ENCODE data around the gene KIF26B.

KIF26B gene

DNA sequence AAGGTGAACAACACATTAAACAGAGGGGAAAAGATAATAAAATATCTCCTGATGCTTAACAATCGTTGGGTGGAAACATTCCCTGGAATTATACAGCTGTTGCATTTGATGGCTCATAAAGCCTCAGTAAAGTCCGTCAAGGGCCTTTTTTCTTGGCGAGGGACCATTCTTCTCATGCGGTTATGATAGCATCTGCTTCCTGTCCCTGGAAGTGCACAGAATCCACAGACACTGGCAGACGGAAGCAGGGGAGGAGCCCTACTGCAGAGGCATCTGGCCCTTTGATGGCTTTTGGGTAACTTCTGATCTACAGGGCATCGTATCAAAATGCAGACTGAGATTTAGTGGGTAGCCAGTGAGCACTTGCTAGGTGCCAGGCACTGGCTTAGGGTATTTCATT lies 286.9 kb downstream of the KIF26B start:
- Histone ChIP-seq H3K27me3 (ENCODE audit: insufficient read depth, low read length, poor library complexity) (no peaks in the 10 kb centered on the region), H3K27ac (ENCODE audit: low read length) (no peak overlapping the region), H4K20me1 (ENCODE audit: insufficient read depth, low read length) (no peaks in the 10 kb centered on the region), H2AFZ (ENCODE audit: low read depth, low read length) (no peak overlapping the region), H3K4me1 (ENCODE audit: insufficient read depth, low read length) (peaks cover 28% of the 10 kb centered on the region), H3K4me2 (ENCODE audit: insufficient read depth, low read length) (no peak overlapping the region), H3K79me2 (ENCODE audit: insufficient read depth, low read length) (no peaks in the 10 kb centered on the region), H3K9me3 (ENCODE audit: insufficient read depth, low read length, severe bottlenecking) (no peaks in the 10 kb centered on the region), H3K36me3 (ENCODE audit: insufficient read depth, low read length) (no peaks in the 10 kb centered on the region), H3K9ac (ENCODE audit: low read depth, low read length) (no peak overlapping the region), H3K4me3 (ENCODE audit: low read depth in 1 of 2, low read length in 2 of 2) (no peak overlapping the region)
- DNase-seq (peak; percentile 63), ATAC-seq (ENCODE audit: insufficient read depth, low read depth) (peak; percentile 90)
- TF ChIP-seq CTCF (IDR thresholded peaks at IDR 0.05; ENCODE audit: borderline replicate concordance, extremely low read depth, low read length, poor library complexity, severe bottlenecking) (no peak), EZH2 (IDR thresholded peaks at IDR 0.05; ENCODE audit: borderline replicate concordance, low read depth, low read length, severe bottlenecking) (no peak)

DNA sequence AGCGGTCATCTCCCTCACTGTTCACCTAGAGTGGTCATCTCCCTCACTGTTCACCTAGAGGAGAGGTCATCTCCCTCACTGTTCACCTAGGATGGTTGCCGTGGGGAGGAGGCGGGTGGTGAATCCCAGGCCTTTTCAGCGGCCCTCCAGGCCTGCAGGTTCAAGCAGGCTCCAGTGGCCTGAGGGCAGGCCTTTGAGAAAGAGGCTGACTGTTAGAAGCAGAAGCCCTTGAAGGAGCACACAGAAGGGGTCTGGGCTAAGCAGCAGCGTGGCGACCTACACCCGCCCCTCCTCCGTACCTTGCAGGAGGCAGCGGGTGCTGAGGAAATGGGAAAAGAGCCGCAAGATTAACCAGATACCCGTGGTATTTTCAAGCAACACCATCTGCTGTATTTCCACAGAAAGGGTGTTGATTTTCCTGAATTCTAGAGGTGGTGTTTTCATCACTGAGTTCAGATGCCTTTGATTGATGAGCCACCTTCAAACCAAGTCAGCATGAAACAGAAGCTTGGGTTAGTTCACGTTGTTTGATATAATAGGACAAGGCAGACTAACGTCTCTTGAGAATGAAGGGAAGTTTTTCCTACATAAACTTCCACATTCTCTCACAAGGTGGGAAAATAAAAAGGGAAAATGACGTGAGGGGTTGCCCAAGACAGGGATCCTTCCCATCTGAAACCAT lies 289.5 kb downstream of the KIF26B start:
- Histone ChIP-seq H3K27ac (ENCODE audit: low read length) (no peak overlapping the region), H3K27me3 (ENCODE audit: insufficient read depth, low read length, poor library complexity) (no peaks in the 10 kb centered on the region), H3K4me2 (ENCODE audit: insufficient read depth, low read length) (peak overlapping the region; percentile 34; the same call in 1 of the 2 replicates), H3K4me1 (ENCODE audit: insufficient read depth, low read length) (peaks cover 28% of the 10 kb centered on the region), H4K20me1 (ENCODE audit: insufficient read depth, low read length) (no peaks in the 10 kb centered on the region), H3K9ac (ENCODE audit: low read depth, low read length) (no peak overlapping the region), H2AFZ (ENCODE audit: low read depth, low read length) (no peak overlapping the region), H3K79me2 (ENCODE audit: insufficient read depth, low read length) (no peaks in the 10 kb centered on the region), H3K4me3 (ENCODE audit: low read depth in 1 of 2, low read length in 2 of 2) (no peak overlapping the region), H3K36me3 (ENCODE audit: insufficient read depth, low read length) (no peaks in the 10 kb centered on the region), H3K9me3 (ENCODE audit: insufficient read depth, low read length, severe bottlenecking) (no peaks in the 10 kb centered on the region)
- TF ChIP-seq EZH2 (IDR thresholded peaks at IDR 0.05; ENCODE audit: borderline replicate concordance, low read depth, low read length, severe bottlenecking) (no peak), CTCF (IDR thresholded peaks at IDR 0.05; ENCODE audit: borderline replicate concordance, extremely low read depth, low read length, poor library complexity, severe bottlenecking) (no peak)
- ATAC-seq (ENCODE audit: insufficient read depth, low read depth) = peak; percentile 74
- DNase-seq = peak; percentile 50

DNA sequence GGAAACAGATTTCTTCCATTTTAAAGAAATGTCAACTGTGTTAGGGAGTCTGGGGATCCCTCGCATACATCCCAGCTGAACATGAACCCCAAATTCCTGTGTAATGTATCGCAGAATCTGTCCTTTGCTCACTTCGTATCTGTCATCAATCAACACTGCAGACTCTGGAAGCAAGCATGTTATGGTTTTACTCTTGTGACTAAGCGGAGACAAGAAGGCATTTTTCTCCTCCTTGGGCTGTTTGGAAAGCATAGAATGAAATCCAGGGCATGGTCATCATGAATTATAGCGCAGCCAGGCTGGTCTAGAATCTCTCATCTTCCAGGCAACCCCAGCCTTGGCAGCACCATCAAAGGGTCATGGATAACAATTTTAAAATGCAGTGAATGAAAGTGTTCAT lies 290.2 kb downstream of the KIF26B start:
- Histone ChIP-seq H3K36me3 (ENCODE audit: insufficient read depth, low read length) (no peaks in the 10 kb centered on the region), H3K4me1 (ENCODE audit: insufficient read depth, low read length) (peaks cover 28% of the 10 kb centered on the region), H3K27me3 (ENCODE audit: insufficient read depth, low read length, poor library complexity) (no peaks in the 10 kb centered on the region), H3K79me2 (ENCODE audit: insufficient read depth, low read length) (no peaks in the 10 kb centered on the region), H3K27ac (ENCODE audit: low read length) (no peak overlapping the region), H4K20me1 (ENCODE audit: insufficient read depth, low read length) (no peaks in the 10 kb centered on the region), H3K4me2 (ENCODE audit: insufficient read depth, low read length) (no peak overlapping the region), H3K9ac (ENCODE audit: low read depth, low read length) (no peak overlapping the region), H3K9me3 (ENCODE audit: insufficient read depth, low read length, severe bottlenecking) (no peaks in the 10 kb centered on the region), H2AFZ (ENCODE audit: low read depth, low read length) (no peak overlapping the region), H3K4me3 (ENCODE audit: low read depth in 1 of 2, low read length in 2 of 2) (no peak overlapping the region)
- no peak for DNase-seq
- ATAC-seq (ENCODE audit: insufficient read depth, low read depth) = no peak
- TF ChIP-seq EZH2 (IDR thresholded peaks at IDR 0.05; ENCODE audit: borderline replicate concordance, low read depth, low read length, severe bottlenecking) = no peak
- no peak for TF ChIP-seq CTCF (IDR thresholded peaks at IDR 0.05; ENCODE audit: borderline replicate concordance, extremely low read depth, low read length, poor library complexity, severe bottlenecking)

Measured in DND-41 (cell line).